ENCODE results near the gene PSMD13. TPM values are rescaled to one million over a fixed set of nuclear protein-coding genes. Genes with fewer than 3 reads are reported as not detected.

Gene PSMD13
- total RNA-seq, 1 experiment from 2014 or later = 141 TPM

DNA sequence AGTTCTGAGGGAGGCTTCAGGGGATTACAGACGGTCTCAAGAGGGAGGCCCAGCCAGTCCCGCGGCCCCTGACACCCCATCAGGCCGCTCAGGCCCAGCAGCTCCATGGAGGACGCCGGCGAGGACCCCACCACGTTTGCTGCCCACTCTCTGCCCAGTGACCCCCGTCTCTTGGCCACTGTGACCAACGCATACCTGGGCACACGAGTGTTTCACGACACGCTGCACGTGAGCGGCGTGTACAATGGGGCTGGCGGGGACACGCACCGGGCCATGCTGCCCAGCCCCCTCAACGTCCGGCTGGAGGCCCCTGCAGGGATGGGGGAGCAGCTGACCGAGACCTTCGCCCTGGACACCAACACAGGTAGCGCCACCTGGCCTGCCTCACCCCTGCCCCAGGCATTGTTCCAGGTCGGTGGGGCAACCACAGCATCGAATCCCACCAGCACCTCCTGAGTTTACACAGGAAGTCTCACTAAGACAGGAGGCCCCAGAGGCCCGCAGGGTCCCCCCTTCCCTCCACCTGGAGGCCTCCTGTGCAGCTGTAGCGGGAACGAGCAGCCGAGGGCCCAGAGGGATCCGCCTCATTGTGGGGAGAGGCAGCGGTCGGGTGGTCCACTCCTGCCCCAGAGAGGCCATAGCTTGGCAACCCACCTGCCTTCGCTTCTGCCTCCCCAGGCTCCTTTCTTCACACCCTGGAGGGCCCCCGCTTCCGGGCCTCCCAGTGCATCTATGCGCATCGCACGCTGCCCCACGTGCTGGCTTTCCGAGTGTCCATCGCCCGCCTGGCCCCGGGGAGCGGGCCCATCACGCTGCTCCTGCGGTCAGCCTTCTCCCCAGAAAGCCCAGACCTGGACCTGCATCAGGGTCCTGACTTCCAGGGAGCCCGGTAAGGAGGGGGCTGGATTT is 53.2 kb downstream of the PSMD13 start:
- H3K9me3 ChIP-seq (ENCODE audit: control insufficient read depth, low read depth, low read length) = no peaks in the 10 kb centered on the region
- Mint-ChIP-seq H3K4me1 (peaks cover 25 to 33% of the 10 kb centered on the region in 2 experiments), H3K36me3 (ENCODE audit: insufficient read depth in 1 of 3, low read depth in 3 of 3) (peaks cover 15 to 36% (median 21%) of the 10 kb centered on the region in 3 experiments), H3K27ac (no peak overlapping the region), H3K9me3 (no peaks in the 10 kb centered on the region), H3K27me3 (ENCODE audit: low read depth) (peaks cover 13% of the 10 kb centered on the region), H3K4me3 (peak overlapping the region; percentile 63 to 83)
- H3K23ac ChIP-seq (ENCODE audit: insufficient read length, low read depth, low read length) = no peak overlapping the region
- no peak overlapping the region for H4K5ac ChIP-seq (ENCODE audit: insufficient read length, low read depth, low read length)
- H2BK5ac ChIP-seq (ENCODE audit: insufficient read length, low read length) = no peak overlapping the region
- peak overlapping the region; percentile 5 for H3K4me2 ChIP-seq (ENCODE audit: insufficient read depth, insufficient read length, low read length)
- no peak overlapping the region for H3K56ac ChIP-seq (ENCODE audit: insufficient read length, low read depth, low read length)
- no peak overlapping the region for H2BK120ac ChIP-seq (ENCODE audit: low read depth, low read length, poor library complexity, severe bottlenecking)
- no peaks in the 10 kb centered on the region for H3K79me1 ChIP-seq (ENCODE audit: insufficient read depth, low read depth, low read length, poor library complexity, severe bottlenecking)
- H2BK20ac ChIP-seq (ENCODE audit: low read depth, low read length, poor library complexity, severe bottlenecking) = no peak overlapping the region
- no peaks in the 10 kb centered on the region for H3K79me2 ChIP-seq (ENCODE audit: insufficient read depth, low read length)
- no peak overlapping the region for H3K9ac ChIP-seq (ENCODE audit: extremely low read depth, insufficient read length, low read length)
- H3T11ph ChIP-seq (ENCODE audit: low read length) = no peak overlapping the region
- H2BK15ac ChIP-seq (ENCODE audit: low read depth, low read length) = no peak overlapping the region
- H3K23me2 ChIP-seq (ENCODE audit: insufficient read length, low read depth, low read length, poor library complexity, severe bottlenecking) = peaks cover 9% of the 10 kb centered on the region
- no peak overlapping the region for H4K8ac ChIP-seq (replicated peaks; ENCODE audit: insufficient read length, low read depth, low read length)
- no peaks in the 10 kb centered on the region for H3K4me1 ChIP-seq (ENCODE audit: insufficient read depth, low read length)
- H2AFZ ChIP-seq (ENCODE audit: low read length) = no peak overlapping the region
- no peaks in the 10 kb centered on the region for H4K20me1 ChIP-seq (ENCODE audit: control insufficient read depth, insufficient read depth, insufficient read length)
- WGBS (ENCODE audit: extremely low coverage, insufficient read length, low lambda C conversion rate) = no CpG with 5 or more reads among the region's 48 CpGs
- H4K91ac ChIP-seq (ENCODE audit: insufficient read length, low read depth, low read length) = no peak overlapping the region
- H2AK5ac ChIP-seq (ENCODE audit: insufficient read length, low read length) = no peak overlapping the region
- no peak overlapping the region for H3K4ac ChIP-seq (ENCODE audit: low read depth, low read length)
- TF ChIP-seq CTCF (conservative IDR thresholded peaks at IDR 0.05) = no peak
- no peak overlapping the region for H3K27ac ChIP-seq (ENCODE audit: insufficient read length, low read depth, low read length)
- peak overlapping the region; percentile 1; the same call in 1 of the 2 replicates for H3K14ac ChIP-seq (ENCODE audit: insufficient read depth, low read length)
- H2BK12ac ChIP-seq (ENCODE audit: insufficient read length, low read depth, low read length) = no peak overlapping the region
- DNase-seq = no peak
- H3K18ac ChIP-seq (ENCODE audit: insufficient read length, low read depth, low read length) = no peak overlapping the region
- H3K27me3 ChIP-seq (ENCODE audit: insufficient read depth, low read length) = peaks cover 7% of the 10 kb centered on the region; the same call in 1 of the 2 replicates

Data from H9 (cell line).